NCI-H510A treated with DMSO at 0.1 percent for 48 hours (cell line): ENCODE results near the gene HEXD.
A peak's percentile ranks its signal among the peaks of the same experiment; 100 is the strongest.
"Not testable (repeated sequence)": the region's sequence is repeated elsewhere in the genome, so short reads cannot be mapped to it uniquely, and the experiment has no call there.

Experiments
- DNase-seq: peaks from one replicate; lab custom pipeline; 2025; lab: John Stamatoyannopoulos, UW

The HEXD gene

GRCh38 chr17:82440991-82441627, 23.0 kb downstream of the HEXD start:
- no peak for DNase-seq

DNA sequence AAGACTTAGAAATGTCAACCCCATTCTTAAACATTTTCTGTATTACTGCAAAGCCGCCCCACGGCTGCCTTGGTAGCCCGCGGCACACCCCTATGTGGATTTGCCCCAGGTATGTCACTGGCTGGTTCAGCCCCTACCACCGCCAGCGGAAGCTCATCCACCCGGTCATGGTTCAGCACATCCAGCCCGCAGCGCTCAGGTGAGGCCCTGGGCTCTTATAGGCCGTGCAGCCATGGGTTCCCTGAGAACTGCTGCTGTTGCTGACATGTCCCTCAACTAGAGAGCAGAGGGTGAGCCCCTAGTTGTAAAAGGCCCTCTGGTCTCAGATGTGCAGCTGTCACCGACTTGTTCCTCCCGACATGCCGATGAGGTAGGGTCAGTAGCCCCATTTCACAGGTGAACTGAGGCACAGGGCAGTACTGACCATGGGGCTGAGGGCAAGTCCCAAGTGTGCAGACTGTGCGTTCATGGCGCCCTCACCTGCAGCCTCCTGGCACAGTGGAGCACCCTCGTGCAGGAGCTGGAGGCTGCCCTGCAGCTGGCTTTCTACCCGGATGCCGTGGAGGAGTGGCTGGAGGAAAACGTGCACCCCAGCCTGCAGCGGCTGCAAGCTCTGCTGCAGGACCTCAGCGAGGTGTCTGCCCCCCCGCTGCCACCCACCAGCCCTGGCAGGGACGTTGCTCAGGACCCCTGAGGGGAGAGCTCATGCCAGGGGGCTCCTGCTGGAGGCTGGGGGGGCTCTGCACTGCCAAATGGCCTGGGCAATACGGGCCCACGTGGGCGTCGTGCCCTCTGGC, 23.7 kb downstream of the HEXD start:
- DNase-seq, result no peak

- no peak for DNase-seq
Observed at GRCh38 chr17:82442643-82443464, 24.7 kb downstream of the HEXD start.

- DNase-seq, result no peak
Observed at GRCh38 chr17:82443465-82444283, 25.5 kb downstream of the HEXD start.

GRCh38 chr17:82444284-82444893, 26.2 kb downstream of the HEXD start:
- DNase-seq, result no peak

DNA sequence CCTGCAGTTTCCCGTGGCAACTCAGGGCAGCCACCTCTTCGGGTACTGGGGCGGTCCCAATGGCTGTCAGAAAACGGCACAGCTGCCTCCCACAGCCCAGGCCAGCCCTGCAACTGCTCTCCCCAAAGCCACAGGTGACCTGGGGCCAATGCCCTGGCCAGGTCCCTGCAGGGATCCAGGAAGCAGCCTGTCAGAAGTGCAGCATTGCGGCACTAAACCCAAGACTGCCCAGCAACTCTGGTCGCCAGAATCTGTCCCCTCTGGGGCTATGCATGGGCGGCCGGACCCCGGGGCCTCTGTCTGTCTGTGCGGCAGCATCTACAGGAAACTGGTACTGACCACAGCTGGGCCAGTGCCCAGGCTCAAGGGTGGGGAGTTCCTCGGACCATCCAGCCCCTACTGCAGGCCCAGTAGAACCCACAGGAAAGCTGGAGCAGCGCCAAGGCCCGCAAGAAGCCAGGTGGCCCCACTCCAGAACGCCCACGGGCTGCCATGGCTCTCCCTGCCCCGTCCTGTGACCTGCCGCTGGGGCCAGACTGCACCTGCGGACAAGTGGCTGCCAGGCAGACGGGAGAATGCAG, 26.9 kb downstream of the HEXD start:
- no peak for DNase-seq

DNA sequence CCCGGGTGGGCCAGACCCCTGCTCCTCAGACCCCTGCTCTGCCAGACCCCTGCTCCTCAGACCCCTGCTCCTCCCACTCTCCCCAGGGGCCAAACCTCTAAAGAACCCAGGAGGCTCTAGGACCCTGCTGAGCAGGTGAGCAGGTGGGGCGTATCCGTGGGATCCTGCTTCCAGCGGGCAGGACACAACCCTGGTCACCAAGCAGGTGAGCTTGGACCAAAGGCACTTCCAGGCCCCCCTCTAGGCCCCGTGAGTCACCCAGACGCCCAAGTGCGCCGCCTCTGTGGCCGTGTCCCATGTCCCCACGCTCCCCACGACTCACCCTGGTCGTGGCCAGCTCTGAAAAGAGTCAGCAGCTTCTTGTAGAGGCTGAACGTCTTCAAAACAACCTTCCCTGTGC, 27.4 kb downstream of the HEXD start:
- DNase-seq, result no peak

DNA sequence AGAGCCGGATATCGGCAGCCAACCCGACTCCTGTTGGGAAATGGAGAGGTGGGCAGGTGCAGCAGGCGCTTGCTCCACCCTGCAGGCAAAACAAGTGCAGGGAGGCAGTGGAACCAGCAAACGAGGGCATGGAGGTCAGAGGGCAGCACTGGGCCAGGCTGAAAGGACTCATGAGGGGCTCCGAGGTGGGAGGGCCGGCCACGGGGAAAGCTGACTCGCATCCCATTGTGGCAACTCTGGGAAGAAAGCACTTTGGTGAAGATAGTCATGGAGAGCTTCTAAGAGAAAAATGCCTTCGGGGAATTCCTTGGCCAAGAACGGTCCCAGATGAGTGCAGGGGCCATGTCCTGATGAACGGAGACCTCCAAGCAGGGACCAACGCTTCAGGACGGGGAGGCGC, 28.0 kb downstream of the HEXD start:
- no peak for DNase-seq

- no peak for DNase-seq
Observed at GRCh38 chr17:82446649-82447048, 28.5 kb downstream of the HEXD start.

DNA sequence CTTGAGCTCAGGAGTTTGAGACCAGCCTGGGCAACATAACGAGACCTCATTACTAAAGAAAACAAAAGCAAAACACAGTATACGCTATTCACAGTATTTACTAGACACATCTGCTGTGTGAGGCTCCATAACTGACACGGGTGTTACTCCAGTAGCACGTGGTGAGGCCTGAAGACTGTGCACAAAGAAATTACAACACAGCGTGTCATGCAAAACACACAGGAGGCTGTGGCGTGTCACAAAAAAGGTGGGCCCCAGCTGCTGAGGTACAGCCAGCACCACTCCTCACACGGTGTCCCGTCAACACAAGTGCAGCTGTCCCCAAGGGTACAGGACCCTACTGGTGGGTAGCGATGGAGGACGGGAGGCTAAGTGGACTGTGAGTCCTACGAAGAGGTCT, 29.7 kb downstream of the HEXD start:
- DNase-seq, result no peak

- no peak for DNase-seq
Observed at GRCh38 chr17:82449131-82449882, 31.2 kb downstream of the HEXD start.

GRCh38 chr17:82449883-82450356, 31.8 kb downstream of the HEXD start:
- no peak for DNase-seq

DNA sequence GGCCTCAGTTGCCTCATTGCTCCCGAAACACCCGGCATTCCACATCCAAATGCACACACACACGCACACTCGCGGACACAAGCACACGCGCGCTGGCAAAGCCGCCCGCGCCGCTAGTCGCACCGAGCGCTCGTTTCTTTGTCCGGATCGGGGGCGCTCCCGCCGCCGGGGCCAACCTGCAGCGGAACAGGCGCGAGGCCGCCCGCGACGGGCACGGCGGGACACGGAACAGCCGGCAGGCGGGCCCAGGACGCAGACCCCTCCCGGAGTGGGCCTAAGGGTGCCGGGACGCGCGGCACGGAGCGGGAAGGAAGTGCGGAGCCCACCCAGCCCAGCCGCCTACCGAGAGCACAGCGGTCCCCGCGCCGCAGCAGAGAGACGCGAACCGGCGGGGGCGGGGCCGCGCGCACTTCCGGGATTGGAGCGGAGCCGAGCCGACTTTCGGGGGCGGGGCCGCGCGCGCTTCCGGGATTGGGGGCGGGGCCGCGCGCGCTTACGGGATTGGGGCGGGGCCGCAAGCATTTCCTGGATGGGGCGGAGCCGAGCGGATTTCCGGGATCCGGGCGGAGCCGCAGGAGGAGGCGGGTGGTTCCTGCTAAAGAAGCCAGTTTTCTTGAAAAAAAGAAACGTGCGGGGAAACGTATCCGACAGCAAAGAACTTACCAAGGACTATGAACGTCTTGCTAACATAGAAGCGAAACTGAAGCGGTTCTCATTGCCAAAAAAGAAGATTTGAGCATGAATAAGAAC, 32.4 kb downstream of the HEXD start, which contains the start of gene CYBC1:
Gene CYBC1 (minus strand): TSS at position 396 of the 750 bp plus-strand sequence. CDS start 1,498 bp downstream, outside the sequence.
- DNase-seq, result peak; percentile 93

DNA sequence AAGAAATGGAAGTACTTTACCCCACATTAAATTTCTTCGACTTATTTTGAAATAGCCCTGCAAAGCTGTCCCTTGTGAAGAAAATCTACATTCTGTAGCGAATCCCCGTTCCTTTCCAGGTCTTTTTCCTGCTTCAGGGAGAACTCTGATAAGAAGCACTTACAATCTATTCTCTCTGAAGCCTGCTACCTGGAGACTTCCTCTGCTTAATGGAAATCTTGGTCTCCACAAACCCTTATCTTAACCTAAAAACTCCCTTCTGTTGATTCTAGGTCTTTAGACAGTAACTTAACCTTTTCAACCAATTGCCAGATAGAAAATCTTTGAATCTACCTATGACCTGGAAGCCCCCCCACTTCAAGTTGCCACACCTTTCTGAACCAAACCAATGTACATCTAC, 34.0 kb downstream of the HEXD start:
- DNase-seq, result no peak

GRCh38 chr17:82453151-82453550, 35.0 kb downstream of the HEXD start:
- not testable (repeated sequence) for DNase-seq

DNA sequence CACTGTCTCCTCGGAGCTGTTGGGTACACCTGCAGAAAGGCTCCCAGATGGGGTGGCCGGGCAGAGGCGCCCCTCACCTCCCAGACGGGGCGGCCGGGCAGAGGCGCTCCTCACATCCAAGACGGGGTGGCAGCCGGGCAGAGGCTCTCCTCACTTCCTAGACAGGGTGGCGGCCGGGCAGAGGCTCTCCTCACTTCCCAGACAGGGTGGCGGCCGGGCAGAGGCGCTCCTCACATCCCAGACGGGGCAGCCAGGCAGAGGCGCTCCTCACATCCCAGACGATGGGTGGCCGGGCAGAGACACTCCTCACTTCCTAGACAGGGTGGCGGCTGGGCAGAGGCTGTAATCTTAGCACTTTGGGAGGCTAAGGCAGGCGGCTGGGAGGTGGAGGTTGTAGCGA, 35.6 kb downstream of the HEXD start:
- not testable (repeated sequence) for DNase-seq

- DNase-seq, result no peak
Observed at GRCh38 chr17:82457073-82457928, 39.2 kb downstream of the HEXD start.

GRCh38 chr17:82457929-82458178, 39.7 kb downstream of the HEXD start:
- DNase-seq, result peak; percentile 91
